ENCODE data around the gene COPG2.
A peak's percentile ranks its signal among the peaks of the same experiment; 100 is the strongest.

Gene COPG2

DNA sequence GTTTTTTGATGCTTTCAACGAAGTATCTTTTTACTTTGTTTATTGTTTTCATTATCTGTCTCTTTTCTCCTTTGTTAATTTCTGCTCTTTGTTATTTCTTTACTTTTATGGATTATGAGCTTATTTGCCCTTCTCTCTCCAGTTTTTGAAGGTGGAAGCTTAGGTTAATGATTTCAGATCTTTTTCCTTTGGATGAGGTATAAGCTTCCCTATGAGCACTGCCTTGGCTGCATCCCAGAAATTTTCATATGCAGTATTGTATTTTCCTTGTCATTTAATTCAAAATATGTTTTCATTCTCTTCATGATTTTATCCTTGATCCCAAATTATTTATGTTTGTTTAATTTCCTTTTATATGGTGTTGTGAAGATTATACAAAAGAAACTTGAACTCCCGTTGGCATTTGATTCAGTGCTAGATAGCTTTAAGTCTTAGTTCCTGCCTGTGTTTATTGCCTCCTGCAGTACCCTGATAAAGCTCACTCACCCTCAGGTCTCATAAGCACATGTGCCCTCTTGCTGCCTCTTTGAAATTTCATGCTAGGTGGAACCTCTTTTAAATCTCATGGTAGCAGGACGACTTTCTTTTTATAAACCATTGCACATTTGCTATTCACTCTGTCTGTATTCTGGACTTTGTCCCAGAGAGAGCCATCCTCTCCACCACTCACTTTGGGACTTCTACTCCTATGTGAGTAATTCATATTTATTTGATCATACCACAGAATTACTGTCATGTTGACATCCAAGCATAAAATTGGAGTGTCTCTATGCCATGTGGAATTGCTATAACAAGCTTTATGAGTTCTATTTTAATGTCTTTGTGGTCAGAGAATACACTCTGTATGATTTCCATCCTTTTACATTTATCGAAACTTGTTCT is 204.8 kb downstream of the COPG2 start:
- no peak for DNase-seq (ENCODE audit: low read depth)
- TF ChIP-seq, protein P1, sequence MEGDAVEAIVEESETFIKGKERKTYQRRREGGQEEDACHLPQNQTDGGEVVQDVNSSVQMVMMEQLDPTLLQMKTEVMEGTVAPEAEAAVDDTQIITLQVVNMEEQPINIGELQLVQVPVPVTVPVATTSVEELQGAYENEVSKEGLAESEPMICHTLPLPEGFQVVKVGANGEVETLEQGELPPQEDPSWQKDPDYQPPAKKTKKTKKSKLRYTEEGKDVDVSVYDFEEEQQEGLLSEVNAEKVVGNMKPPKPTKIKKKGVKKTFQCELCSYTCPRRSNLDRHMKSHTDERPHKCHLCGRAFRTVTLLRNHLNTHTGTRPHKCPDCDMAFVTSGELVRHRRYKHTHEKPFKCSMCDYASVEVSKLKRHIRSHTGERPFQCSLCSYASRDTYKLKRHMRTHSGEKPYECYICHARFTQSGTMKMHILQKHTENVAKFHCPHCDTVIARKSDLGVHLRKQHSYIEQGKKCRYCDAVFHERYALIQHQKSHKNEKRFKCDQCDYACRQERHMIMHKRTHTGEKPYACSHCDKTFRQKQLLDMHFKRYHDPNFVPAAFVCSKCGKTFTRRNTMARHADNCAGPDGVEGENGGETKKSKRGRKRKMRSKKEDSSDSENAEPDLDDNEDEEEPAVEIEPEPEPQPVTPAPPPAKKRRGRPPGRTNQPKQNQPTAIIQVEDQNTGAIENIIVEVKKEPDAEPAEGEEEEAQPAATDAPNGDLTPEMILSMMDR (conservative IDR thresholded peaks at IDR 0.05; ENCODE audit: low read length): no peak
- no peak overlapping the region for H3K4me3 ChIP-seq (ENCODE audit: low read length)

DNA sequence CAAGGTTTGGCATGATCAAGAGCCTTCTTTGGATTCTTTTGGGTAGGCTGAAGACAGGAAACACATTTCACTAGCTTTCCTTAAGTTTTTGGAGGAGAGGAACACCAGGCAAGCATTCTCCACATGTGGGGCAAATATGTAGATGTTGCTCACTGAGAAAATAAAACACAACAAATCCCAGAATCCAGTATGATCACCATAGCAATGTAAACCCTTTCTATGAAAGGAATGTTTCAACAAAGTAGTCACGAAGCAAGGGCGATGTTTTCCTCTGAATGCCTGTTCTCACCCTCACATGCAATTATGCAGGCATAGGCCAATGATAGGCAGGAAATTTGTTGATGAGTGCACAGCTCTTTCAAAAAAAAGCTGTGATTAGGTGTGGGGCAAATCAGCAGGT is 207.3 kb downstream of the COPG2 start:
- H3K4me3 ChIP-seq (ENCODE audit: low read length): no peak overlapping the region
- DNase-seq (ENCODE audit: low read depth): peak; percentile 87
- TF ChIP-seq, protein P1 (conservative IDR thresholded peaks at IDR 0.05; ENCODE audit: low read length): no peak

DNA sequence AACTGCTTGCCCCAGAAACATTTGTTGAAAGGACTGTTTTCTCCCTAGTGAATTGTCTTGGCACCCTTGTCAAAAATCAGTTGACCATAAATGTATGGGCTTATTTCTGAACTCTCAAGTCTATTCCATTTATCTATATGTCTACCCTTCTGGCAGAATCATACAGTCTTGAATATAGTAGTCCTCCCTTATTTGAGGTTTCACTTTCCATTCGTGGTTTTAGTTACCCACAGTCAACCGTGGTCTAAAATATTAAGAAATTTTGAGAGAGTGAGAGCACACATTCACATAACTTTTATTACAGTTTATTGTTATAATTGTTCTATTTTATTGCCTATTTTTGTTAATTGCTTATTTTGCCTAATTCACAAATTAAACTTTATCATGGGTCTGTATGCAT is 210.3 kb downstream of the COPG2 start:
- no peak overlapping the region for H3K4me3 ChIP-seq (ENCODE audit: low read length)
- TF ChIP-seq, protein P1 (conservative IDR thresholded peaks at IDR 0.05; ENCODE audit: low read length): no peak
- no peak for DNase-seq (ENCODE audit: low read depth)
